ENCODE data around the gene NIPA2. TPM values are rescaled to one million over a fixed set of nuclear protein-coding genes. Genes with fewer than 3 reads are reported as not detected.

The NIPA2 gene
- total RNA-seq, 4 donors from 2014 or later = 50.3 to 67.2 (median 56.4) TPM

- intact Hi-C loops (cut with DNase I) = no loop called here
- DNase-seq = no peak
- 95 to 96% methylated on average over 13 of the region's 13 CpGs for WGBS, 2 donors
- no peaks in the 10 kb centered on the region for H3K9me3 ChIP-seq
- no peak overlapping the region for H3K27ac ChIP-seq
- H3K4me3 ChIP-seq (replicated peaks in 1 of 3) = no peak overlapping the region
- no peaks in the 10 kb centered on the region for H3K27me3 ChIP-seq
- H3K4me1 ChIP-seq = no peaks in the 10 kb centered on the region
- peaks cover 29 to 31% of the 10 kb centered on the region in 2 donors for H3K36me3 ChIP-seq
- TF ChIP-seq POLR2A (IDR thresholded peaks at IDR 0.05) (no peak), CTCF (IDR thresholded peaks at IDR 0.05) (no peak)
Observed at GRCh38 chr15:22883196-22883595, 44.7 kb downstream of the NIPA2 start.

GRCh38 chr15:22884344-22884743, 45.9 kb downstream of the NIPA2 start:
- H3K36me3 ChIP-seq = peaks cover 29 to 31% of the 10 kb centered on the region in 2 donors
- WGBS, 2 donors = 50 to 81% methylated on average over 1 of the region's 1 CpG
- intact Hi-C loops (cut with DNase I) = no loop called here
- no peaks in the 10 kb centered on the region for H3K4me1 ChIP-seq
- no peak overlapping the region for H3K27ac ChIP-seq
- H3K9me3 ChIP-seq = no peaks in the 10 kb centered on the region
- no peaks in the 10 kb centered on the region for H3K27me3 ChIP-seq
- TF ChIP-seq POLR2A (IDR thresholded peaks at IDR 0.05) = no peak
- TF ChIP-seq CTCF (IDR thresholded peaks at IDR 0.05) = peak in 2 of 6 experiments; percentile 31
- H3K4me3 ChIP-seq (replicated peaks in 1 of 3) = no peak overlapping the region
- DNase-seq = peak; percentile 34 to 38

- no peak for DNase-seq
- no peaks in the 10 kb centered on the region for H3K27me3 ChIP-seq
- no peak overlapping the region for H3K27ac ChIP-seq
- 93 to 98% methylated on average over 6 of the region's 6 CpGs for WGBS, 2 donors
- TF ChIP-seq POLR2A (IDR thresholded peaks at IDR 0.05) = no peak
- TF ChIP-seq CTCF (IDR thresholded peaks at IDR 0.05) = no peak
- H3K36me3 ChIP-seq = peaks cover 29 to 30% of the 10 kb centered on the region in 2 donors
- H3K4me1 ChIP-seq = no peaks in the 10 kb centered on the region
- H3K4me3 ChIP-seq (replicated peaks in 1 of 3) = no peak overlapping the region
- intact Hi-C loops (cut with DNase I) = no loop called here
- H3K9me3 ChIP-seq = no peaks in the 10 kb centered on the region
Observed at GRCh38 chr15:22885120-22885519, 46.7 kb downstream of the NIPA2 start.

- TF ChIP-seq POLR2A (IDR thresholded peaks at IDR 0.05) (no peak), CTCF (IDR thresholded peaks at IDR 0.05) (no peak)
- WGBS, 2 donors = 90 to 93% methylated on average over 14 of the region's 14 CpGs
- H3K36me3 ChIP-seq = peaks cover 19 to 20% of the 10 kb centered on the region in 2 donors
- H3K27ac ChIP-seq = no peak overlapping the region
- no peaks in the 10 kb centered on the region for H3K27me3 ChIP-seq
- intact Hi-C loops (cut with DNase I) = no loop called here
- DNase-seq = no peak
- H3K9me3 ChIP-seq = no peaks in the 10 kb centered on the region
- H3K4me3 ChIP-seq (replicated peaks in 1 of 3) = no peak overlapping the region
- H3K4me1 ChIP-seq = no peaks in the 10 kb centered on the region
Observed at GRCh38 chr15:22887157-22887951, 48.9 kb downstream of the NIPA2 start.

- H3K4me3 ChIP-seq (replicated peaks in 1 of 3) = no peak overlapping the region
- no peak for TF ChIP-seq POLR2A (IDR thresholded peaks at IDR 0.05)
- no peak for TF ChIP-seq CTCF (IDR thresholded peaks at IDR 0.05)
- H3K27ac ChIP-seq = no peak overlapping the region
- intact Hi-C loops (cut with DNase I) = no loop called here
- DNase-seq = no peak
- H3K9me3 ChIP-seq = no peaks in the 10 kb centered on the region
- H3K27me3 ChIP-seq = no peaks in the 10 kb centered on the region
- no peaks in the 10 kb centered on the region for H3K4me1 ChIP-seq
- peaks cover 9 to 20% of the 10 kb centered on the region in 2 donors for H3K36me3 ChIP-seq
- 96 to 97% methylated on average over 9 of the region's 9 CpGs for WGBS, 2 donors
Observed at GRCh38 chr15:22888120-22888859, 49.8 kb downstream of the NIPA2 start.

Measured in thyroid gland (tissue), 4 donors.